ENCODE measurements around the gene TMEM179. TPM values are rescaled to one million over a fixed set of nuclear protein-coding genes. Genes with fewer than 3 reads are reported as not detected.
A peak's percentile ranks its signal among the peaks of the same experiment; 100 is the strongest.

TMEM179 gene
- total RNA-seq, 6 donors from 2014 or later, result not detected

GRCh38 chr14:104545942-104546501 lies 58.5 kb downstream of the TMEM179 start:
- peaks cover 0 to 12% (median 5%) of the 10 kb centered on the region in 4 donors for H3K4me1 ChIP-seq
- H3K27ac ChIP-seq, result no peak overlapping the region
- ATAC-seq (ENCODE audit: low FRiP score in 2 of 2) (no peak), DNase-seq (peak; percentile 19 to 63)
- no peaks in the 10 kb centered on the region for H3K27me3 ChIP-seq
- WGBS, 2 donors, result 33 to 55% methylated on average over 8 to 21 of the region's 24 CpGs
- H3K4me3 ChIP-seq, result peak overlapping the region in 1 of 4 donors; percentile 15
- no peaks in the 10 kb centered on the region for H3K36me3 ChIP-seq
- H3K9me3 ChIP-seq, result no peaks in the 10 kb centered on the region
- TF ChIP-seq POLR2A (IDR thresholded peaks at IDR 0.05) (no peak), EP300 (IDR thresholded peaks at IDR 0.05) (no peak), POLR2AphosphoS5 (IDR thresholded peaks at IDR 0.05) (no peak), CTCF (IDR thresholded peaks at IDR 0.05) (no peak)

GRCh38 chr14:104545151-104545941 lies 59.2 kb downstream of the TMEM179 start:
- TF ChIP-seq EP300 (IDR thresholded peaks at IDR 0.05) (no peak), CTCF (IDR thresholded peaks at IDR 0.05) (no peak), POLR2A (IDR thresholded peaks at IDR 0.05) (no peak), POLR2AphosphoS5 (IDR thresholded peaks at IDR 0.05) (no peak)
- peak in 1 of 2 donors; percentile 71 for DNase-seq
- Histone ChIP-seq H3K27me3 (no peaks in the 10 kb centered on the region), H3K9me3 (no peaks in the 10 kb centered on the region), H3K27ac (no peak overlapping the region), H3K4me3 (peak overlapping the region in 1 of 4 donors; percentile 15), H3K4me1 (peaks cover 0 to 12% (median 5%) of the 10 kb centered on the region in 4 donors), H3K36me3 (no peaks in the 10 kb centered on the region)
- WGBS, 2 donors, result 44 to 55% methylated on average over 18 to 32 of the region's 32 CpGs
- ATAC-seq (ENCODE audit: low FRiP score in 2 of 2), result peak in 1 of 2 donors; percentile 19

GRCh38 chr14:104544362-104544961 lies 60.1 kb downstream of the TMEM179 start:
- peaks cover 0 to 12% (median 5%) of the 10 kb centered on the region in 4 donors for H3K4me1 ChIP-seq
- H3K27me3 ChIP-seq, result no peaks in the 10 kb centered on the region
- no peak for DNase-seq
- H3K9me3 ChIP-seq, result no peaks in the 10 kb centered on the region
- no peaks in the 10 kb centered on the region for H3K36me3 ChIP-seq
- 70 to 76% methylated on average over 16 to 17 of the region's 17 CpGs for WGBS, 2 donors
- H3K4me3 ChIP-seq, result no peak overlapping the region
- no peak for ATAC-seq (ENCODE audit: low FRiP score in 2 of 2)
- no peak for TF ChIP-seq POLR2AphosphoS5 (IDR thresholded peaks at IDR 0.05)
- no peak for TF ChIP-seq CTCF (IDR thresholded peaks at IDR 0.05)
- no peak for TF ChIP-seq EP300 (IDR thresholded peaks at IDR 0.05)
- H3K27ac ChIP-seq, result no peak overlapping the region

- H3K4me1 ChIP-seq, result peaks cover 0 to 12% (median 5%) of the 10 kb centered on the region in 4 donors
- no peaks in the 10 kb centered on the region for H3K9me3 ChIP-seq
- DNase-seq, result peak in 1 of 2 donors; percentile 47
- 87 to 89% methylated on average over 13 to 16 of the region's 16 CpGs for WGBS, 2 donors
- H3K27me3 ChIP-seq, result no peaks in the 10 kb centered on the region
- no peak overlapping the region for H3K27ac ChIP-seq
- H3K4me3 ChIP-seq, result no peak overlapping the region
- no peaks in the 10 kb centered on the region for H3K36me3 ChIP-seq
- ATAC-seq (ENCODE audit: low FRiP score in 2 of 2), result no peak
- TF ChIP-seq POLR2AphosphoS5 (IDR thresholded peaks at IDR 0.05) (no peak), POLR2A (IDR thresholded peaks at IDR 0.05) (no peak), CTCF (IDR thresholded peaks at IDR 0.05) (no peak), EP300 (IDR thresholded peaks at IDR 0.05) (no peak)
Observed at GRCh38 chr14:104542871-104543830, 61.4 kb downstream of the TMEM179 start.

All from upper lobe of left lung (tissue), 6 donors.